HG02642 (cell line): ENCODE results near the gene ENTPD8.

Source experiments
- ATAC-seq: cut with Tn5 transposase; IDR thresholded peaks from one replicate; pipeline ENCODE4 v1.9.1; 2021; ENCODE audit warnings: mild to moderate bottlenecking; ENCODE audit not compliant: unreplicated experiment, poor library complexity

Gene ENTPD8

GRCh38 chr9:137441289-137441934, at the start of gene ENTPD8:
Gene ENTPD8 (minus strand): TSS chr9:137441357. CDS start chr9:137438285, 3,072 bp downstream.
- ATAC-seq, result no peak

GRCh38 chr9:137490532-137491186, 49.5 kb upstream of the ENTPD8 start:
- ATAC-seq, result no peak

GRCh38 chr9:137488906-137489305, 47.7 kb upstream of the ENTPD8 start:
- no peak for ATAC-seq

- ATAC-seq, result no peak
Observed at GRCh38 chr9:137488327-137488653, 47.1 kb upstream of the ENTPD8 start.

- no peak for ATAC-seq
Observed at GRCh38 chr9:137487454-137488326, 46.5 kb upstream of the ENTPD8 start.

- no peak for ATAC-seq
Observed at GRCh38 chr9:137486545-137487453, 45.6 kb upstream of the ENTPD8 start.

- no peak for ATAC-seq
Observed at GRCh38 chr9:137486141-137486490, 45.0 kb upstream of the ENTPD8 start.

- no peak for ATAC-seq
Observed at GRCh38 chr9:137485343-137486140, 44.4 kb upstream of the ENTPD8 start.

- ATAC-seq, result no peak
Observed at GRCh38 chr9:137484551-137485315, 43.6 kb upstream of the ENTPD8 start.

- ATAC-seq, result no peak
Observed at GRCh38 chr9:137482094-137482781, 41.1 kb upstream of the ENTPD8 start.

- ATAC-seq, result no peak
Observed at GRCh38 chr9:137480686-137481683, 39.8 kb upstream of the ENTPD8 start.

GRCh38 chr9:137479892-137480685, 38.9 kb upstream of the ENTPD8 start:
- ATAC-seq, result no peak

GRCh38 chr9:137478962-137479861, 38.1 kb upstream of the ENTPD8 start:
- no peak for ATAC-seq

GRCh38 chr9:137478613-137478961, 37.4 kb upstream of the ENTPD8 start:
- no peak for ATAC-seq
